NK-92 treated with Interleukin-12 subunit alpha and Interleukin-12 subunit beta, amount 100 ng/mL, for 24 hours (cell line): ENCODE results near the gene FBXO24.
"Not testable (repeated sequence)": the region's sequence is repeated elsewhere in the genome, so short reads cannot be mapped to it uniquely, and the experiment has no call there.

Experiments
- DNase-seq: peaks from one replicate; lab custom pipeline; 2025; lab: John Stamatoyannopoulos, UW

The FBXO24 gene

DNA sequence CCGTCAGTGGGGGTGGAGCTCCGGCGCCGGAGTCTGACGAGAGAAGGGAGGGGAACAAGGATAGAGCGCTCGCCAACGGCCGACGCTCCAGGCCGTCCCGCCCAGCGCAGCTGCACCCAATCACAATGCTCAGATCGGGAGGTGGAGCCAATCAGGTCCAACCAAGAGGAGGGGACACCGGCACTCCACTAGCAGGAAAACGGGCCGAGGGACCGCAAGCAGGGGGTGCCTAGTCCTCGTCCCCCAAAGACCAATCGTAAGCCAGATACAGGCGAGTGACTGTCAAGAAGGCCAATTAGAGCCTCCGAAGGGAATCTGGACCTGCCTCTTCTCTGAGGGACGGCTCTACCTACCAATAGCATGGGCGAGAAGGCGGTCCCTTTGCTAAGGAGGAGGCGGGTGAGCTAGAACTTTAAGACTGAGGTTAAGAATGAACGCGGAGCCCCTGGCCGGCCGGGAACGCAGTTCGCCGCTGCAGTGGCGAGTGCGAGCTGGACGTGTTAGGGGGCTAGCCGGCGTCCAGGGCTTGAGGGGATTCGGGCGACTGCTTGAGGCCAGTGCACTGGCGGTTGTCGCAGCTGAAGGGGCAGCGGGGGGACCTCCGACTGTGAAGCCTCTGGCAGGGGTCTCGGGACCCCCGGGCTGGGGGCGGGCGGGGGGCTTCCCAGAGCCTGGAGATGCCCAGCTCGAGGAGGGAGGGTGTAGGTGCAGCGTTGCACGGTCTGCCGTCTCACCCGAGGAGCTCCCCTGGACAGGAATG, at the start of gene FBXO24:
FBXO24 (plus strand) TSS at position 63 of the 760 bp plus-strand sequence; CDS start at position 361, 298 bp downstream.
- peak; percentile 100 for DNase-seq

DNA sequence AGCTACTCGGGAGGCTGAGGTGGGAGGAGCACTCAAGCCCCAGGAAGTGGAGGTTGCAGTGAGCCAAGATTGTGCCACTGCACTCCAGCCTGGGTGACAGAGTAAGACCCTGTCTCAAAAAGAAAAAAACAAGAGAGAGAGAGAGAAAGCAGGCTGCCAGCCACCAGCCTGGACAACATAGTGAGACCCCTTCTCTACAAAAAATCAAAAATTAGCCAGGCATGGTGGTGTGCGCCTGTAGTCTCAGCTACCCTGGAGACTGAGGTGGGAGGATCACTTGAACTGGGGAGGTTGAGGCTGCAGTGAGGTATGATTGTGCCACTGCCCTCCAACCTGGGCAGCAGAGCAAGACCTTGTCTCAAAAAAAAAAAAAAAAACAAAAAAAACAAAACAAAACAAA, 49.4 kb upstream of the FBXO24 start:
- DNase-seq = not testable (repeated sequence)

- no peak for DNase-seq
Measured at GRCh38 chr7:100538348-100538653, 47.8 kb upstream of the FBXO24 start.

- DNase-seq = peak; percentile 100
Measured at GRCh38 chr7:100538654-100539435, 47.3 kb upstream of the FBXO24 start, which contains the start of gene AGFG2. Gene AGFG2 (plus strand): TSS chr7:100539203. CDS start chr7:100539347, 144 bp downstream.

GRCh38 chr7:100539436-100540006, 46.6 kb upstream of the FBXO24 start:
- DNase-seq = peak; percentile 54

GRCh38 chr7:100540073-100540723, 45.9 kb upstream of the FBXO24 start:
- no peak for DNase-seq

DNA sequence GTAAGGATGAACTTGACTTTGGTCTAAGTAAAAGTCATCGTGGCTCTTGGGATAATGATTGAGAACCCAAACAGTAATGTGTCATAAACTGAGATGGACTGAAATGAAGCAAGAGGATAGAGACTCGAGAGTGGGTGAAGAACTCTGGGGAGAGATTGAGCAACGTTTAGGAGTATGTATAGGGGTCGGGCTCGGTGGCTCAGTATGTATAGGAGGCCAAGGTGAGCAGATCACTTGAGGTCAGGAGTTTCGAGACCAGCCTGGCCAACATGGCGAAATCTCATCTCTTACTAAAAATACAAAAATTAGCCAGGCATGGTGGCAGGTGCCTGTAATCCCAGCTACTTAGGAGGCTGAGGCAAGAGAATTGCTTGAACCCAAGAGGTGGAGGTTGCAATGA, 44.8 kb upstream of the FBXO24 start:
- DNase-seq = not testable (repeated sequence)

GRCh38 chr7:100543586-100543985, 42.5 kb upstream of the FBXO24 start:
- no peak for DNase-seq

GRCh38 chr7:100544386-100544785, 41.7 kb upstream of the FBXO24 start:
- no peak for DNase-seq

DNA sequence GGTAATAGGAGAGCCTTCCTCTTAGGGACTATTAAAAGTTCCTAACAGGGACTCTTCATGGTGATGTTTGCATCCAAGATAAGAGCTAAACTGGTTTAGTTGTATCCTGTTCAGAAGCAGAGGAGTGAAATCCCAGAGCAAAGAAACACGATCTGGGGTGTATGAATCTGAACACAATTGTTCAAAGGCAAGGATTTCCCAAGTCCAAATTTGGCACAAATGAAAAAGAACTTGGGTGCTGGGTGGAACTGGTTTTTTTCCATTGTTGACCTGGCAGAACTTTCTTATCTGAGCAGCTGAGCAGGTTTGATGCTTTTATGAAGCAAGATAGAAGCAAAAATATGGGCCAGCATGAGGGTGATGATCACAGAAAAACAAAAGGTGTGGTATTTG, 41.2 kb upstream of the FBXO24 start:
- no peak for DNase-seq

DNA sequence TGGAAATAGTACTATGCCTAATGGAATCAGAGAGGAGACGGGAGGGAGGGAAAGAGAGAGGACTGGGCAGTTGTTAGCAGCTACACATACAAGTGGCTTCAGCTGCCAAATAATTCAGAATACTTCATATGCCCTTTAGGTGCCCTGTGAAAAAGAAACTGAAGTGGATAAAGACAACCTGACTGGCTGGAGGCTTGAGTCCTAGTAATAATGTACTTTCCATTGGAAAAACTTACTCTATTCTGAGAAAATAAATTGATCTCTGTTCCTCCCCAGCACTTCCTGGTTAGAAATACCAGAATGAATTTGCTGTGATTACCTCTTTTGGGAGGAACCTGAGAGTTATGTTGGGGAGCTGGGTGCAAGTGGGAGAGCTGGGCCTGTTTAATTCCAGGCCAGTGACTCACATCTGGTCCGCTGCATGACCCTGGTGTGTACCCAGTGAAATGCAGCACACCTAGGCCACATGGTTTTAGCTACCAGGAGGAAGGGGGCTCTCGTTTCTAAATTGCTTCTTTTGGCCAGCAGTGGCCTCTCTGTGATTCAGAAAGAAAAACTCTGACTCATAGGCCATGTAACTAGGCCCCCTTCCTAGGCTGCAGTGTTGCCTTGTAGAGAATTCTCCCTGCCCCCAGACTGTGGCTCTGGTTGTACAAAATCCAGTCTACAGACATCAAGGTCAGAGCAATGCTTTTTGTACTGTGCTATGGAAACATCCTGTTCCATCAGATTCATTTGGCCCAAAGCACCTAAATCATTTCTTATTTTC, 40.6 kb upstream of the FBXO24 start:
- peak; percentile 74 for DNase-seq

GRCh38 chr7:100546129-100546925, 39.8 kb upstream of the FBXO24 start:
- DNase-seq = no peak

DNA sequence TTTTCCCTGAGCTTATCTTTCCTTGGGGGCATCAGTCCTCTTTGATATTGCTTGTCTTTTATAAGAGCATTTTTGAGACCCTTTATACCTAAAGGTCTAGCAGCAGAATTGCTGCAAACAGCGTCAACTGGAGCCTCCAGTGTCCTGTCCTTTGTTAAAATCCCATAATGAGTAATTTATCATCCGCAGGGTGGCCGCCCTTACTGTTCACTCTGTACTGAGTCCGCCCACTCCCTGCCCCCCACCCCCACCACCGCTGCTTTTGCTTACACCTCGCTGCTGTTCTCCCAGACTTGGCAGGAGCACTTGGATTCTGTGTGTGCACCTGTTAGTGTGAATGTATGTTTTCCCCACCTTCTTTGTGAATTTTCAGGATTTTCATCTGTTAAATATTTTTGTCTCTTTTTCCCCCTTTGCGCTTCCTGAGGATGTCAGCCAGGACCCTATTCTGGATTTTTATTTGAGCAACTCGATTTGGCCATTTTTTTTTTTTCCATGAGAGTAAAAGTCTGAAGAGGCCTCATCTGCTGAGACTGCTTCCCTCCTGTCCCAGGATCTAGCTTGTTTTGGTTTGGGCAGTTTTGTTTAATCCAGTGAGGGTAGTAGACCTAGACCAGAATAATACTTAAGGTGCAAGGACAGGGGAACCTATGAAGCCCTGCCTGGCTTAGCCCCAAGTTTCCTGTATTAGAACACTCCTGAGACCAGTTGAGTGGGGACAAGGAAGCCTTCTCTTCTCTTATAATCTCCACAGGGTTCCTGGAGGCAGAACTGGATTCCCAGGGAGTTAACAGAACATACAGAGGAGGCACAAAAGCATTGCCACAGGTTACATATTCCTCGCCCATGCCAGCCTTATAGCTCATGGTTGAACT, 39.0 kb upstream of the FBXO24 start:
- DNase-seq = no peak

GRCh38 chr7:100547872-100548271, 38.3 kb upstream of the FBXO24 start:
- DNase-seq = no peak

DNA sequence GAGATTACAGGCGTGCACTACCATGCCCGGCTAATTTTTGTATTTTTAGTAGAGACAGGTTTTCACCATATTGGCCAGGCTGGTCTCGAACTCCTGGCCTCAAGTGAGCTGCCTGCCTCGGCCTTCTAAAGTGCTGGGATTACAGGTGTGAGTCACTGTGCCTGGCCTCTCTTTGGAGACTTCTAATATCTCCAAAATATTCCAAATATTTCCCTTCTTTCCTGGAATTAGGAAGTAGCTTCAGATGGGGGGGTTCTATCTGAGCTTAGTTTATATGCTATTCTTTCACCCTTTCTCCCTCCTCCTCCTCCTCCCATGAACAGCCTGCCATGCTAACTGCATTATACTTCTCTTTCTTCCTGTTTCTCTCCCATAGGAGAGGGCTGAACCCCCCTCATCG, 37.7 kb upstream of the FBXO24 start:
- not testable (repeated sequence) for DNase-seq

GRCh38 chr7:100552532-100552931, 33.6 kb upstream of the FBXO24 start:
- DNase-seq = no peak

- DNase-seq = no peak
Measured at GRCh38 chr7:100553032-100553431, 33.1 kb upstream of the FBXO24 start.

DNA sequence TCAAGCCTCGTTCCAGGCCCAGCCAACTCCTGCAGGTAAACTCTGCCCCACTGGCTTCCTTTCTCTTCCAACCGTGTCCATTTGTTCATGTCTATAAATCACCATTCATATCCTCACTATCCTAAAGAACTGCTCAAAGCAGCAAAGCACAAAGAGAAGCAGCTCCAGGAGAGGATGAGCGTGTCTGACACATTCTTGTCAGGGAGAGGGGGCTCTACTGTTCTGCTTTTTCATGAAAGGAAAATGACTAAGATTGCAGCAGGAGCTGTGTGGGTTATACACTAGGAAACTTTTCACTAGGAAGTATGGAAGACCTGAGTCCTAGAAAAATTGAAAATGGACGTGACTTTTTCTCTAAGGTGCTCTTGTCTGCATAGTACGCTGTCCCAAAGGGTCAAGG, 30.4 kb upstream of the FBXO24 start:
- DNase-seq = no peak

GRCh38 chr7:100556541-100556940, 29.6 kb upstream of the FBXO24 start:
- peak; percentile 37 for DNase-seq

- no peak for DNase-seq
Measured at GRCh38 chr7:100559127-100559526, 27.0 kb upstream of the FBXO24 start.
